C4-2B (cell line): Measurements from ENCODE around the gene IFT74.

Source experiments
- ZFX ChIP-seq: fragments of 450-650 bp; IDR thresholded peaks from 2 replicates; pipeline ENCODE4 v1.6.1; 2017
- TF ChIP-seq, protein P1 (sequence below): fragments of 450-650 bp; conservative IDR thresholded peaks from 2 replicates; pipeline ENCODE4 v1.5.1; 2017; ENCODE audit warnings: mild to moderate bottlenecking

DNA sequence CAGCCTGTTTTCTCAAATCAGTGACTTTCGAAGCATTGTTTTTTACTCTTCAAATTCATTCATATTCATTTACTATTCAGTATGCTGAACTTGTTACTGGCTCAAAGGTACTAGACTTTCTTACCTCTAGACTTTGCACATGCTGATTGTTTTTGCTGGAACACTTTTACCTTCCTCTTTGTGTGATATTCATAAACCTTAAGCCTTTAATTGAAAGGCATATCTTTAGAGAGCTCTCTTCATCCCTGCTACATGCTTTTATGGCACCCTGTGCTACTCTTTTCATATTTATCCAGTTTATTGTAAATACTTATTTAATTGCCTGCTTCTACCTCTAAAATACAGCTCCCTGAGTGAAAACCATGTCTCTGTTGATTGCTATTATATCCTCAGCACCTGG, 97.9 kb downstream of the IFT74 start:
- TF ChIP-seq, protein P1, sequence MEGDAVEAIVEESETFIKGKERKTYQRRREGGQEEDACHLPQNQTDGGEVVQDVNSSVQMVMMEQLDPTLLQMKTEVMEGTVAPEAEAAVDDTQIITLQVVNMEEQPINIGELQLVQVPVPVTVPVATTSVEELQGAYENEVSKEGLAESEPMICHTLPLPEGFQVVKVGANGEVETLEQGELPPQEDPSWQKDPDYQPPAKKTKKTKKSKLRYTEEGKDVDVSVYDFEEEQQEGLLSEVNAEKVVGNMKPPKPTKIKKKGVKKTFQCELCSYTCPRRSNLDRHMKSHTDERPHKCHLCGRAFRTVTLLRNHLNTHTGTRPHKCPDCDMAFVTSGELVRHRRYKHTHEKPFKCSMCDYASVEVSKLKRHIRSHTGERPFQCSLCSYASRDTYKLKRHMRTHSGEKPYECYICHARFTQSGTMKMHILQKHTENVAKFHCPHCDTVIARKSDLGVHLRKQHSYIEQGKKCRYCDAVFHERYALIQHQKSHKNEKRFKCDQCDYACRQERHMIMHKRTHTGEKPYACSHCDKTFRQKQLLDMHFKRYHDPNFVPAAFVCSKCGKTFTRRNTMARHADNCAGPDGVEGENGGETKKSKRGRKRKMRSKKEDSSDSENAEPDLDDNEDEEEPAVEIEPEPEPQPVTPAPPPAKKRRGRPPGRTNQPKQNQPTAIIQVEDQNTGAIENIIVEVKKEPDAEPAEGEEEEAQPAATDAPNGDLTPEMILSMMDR, result no peak
- no peak for TF ChIP-seq ZFX
